Nephron progenitor cell (in vitro differentiated cells): Measurements from ENCODE around the gene DIP2C.
"Not testable (repeated sequence)": the region's sequence is repeated elsewhere in the genome, so short reads cannot be mapped to it uniquely, and the experiment has no call there.

Experiments used
- DNase-seq: peaks from one replicate; pipeline ENCODE4 v3.0.0; 2021
- H3K27ac Mint-ChIP-seq: 2 replicates; pipeline ENCODE4 v1.8.0; 2021; ENCODE audit warnings: mild to moderate bottlenecking, moderate library complexity, mixed read lengths
- H3K27me3 Mint-ChIP-seq: 2 replicates; pipeline ENCODE4 v1.8.0; 2021; ENCODE audit warnings: mild to moderate bottlenecking, low read depth, mixed read lengths; ENCODE audit not compliant: poor library complexity
- H3K36me3 Mint-ChIP-seq: 2 replicates; pipeline ENCODE4 v1.8.0; 2021; ENCODE audit warnings: low read depth, mixed read lengths
- H3K4me1 Mint-ChIP-seq: 2 replicates; pipeline ENCODE4 v1.8.0; 2021; ENCODE audit warnings: mixed read lengths
- H3K4me3 Mint-ChIP-seq: 2 replicates; pipeline ENCODE4 v1.8.0; 2021; ENCODE audit warnings: mild to moderate bottlenecking, moderate library complexity, mixed read lengths
- H3K9me3 Mint-ChIP-seq: 2 replicates; pipeline ENCODE4 v1.8.0; 2021; ENCODE audit warnings: mild to moderate bottlenecking, moderate library complexity, mixed read lengths
- CTCF ChIP-seq: fragments of 200-600 bp; sonication (generic); IDR thresholded peaks from 2 replicates; pipeline ENCODE4 v1.5.0; 2021; ENCODE audit warnings: antibody characterized with exemption

Gene DIP2C

GRCh38 chr10:369684-370448 lies 319.6 kb downstream of the DIP2C start:
- Mint-ChIP-seq H3K4me3 (no peak overlapping the region), H3K27me3 (no peaks in the 10 kb centered on the region), H3K9me3 (no peaks in the 10 kb centered on the region), H3K27ac (no peak overlapping the region), H3K36me3 (peaks cover 51% of the 10 kb centered on the region), H3K4me1 (peaks cover 43% of the 10 kb centered on the region)
- DNase-seq = no peak
- no peak for TF ChIP-seq CTCF

- peaks cover 51% of the 10 kb centered on the region for H3K36me3 Mint-ChIP-seq
- H3K27me3 Mint-ChIP-seq = no peaks in the 10 kb centered on the region
- no peak overlapping the region for H3K27ac Mint-ChIP-seq
- H3K4me1 Mint-ChIP-seq = peaks cover 37% of the 10 kb centered on the region
- H3K4me3 Mint-ChIP-seq = no peak overlapping the region
- no peaks in the 10 kb centered on the region for H3K9me3 Mint-ChIP-seq
- DNase-seq = no peak
- TF ChIP-seq CTCF = no peak
Observed at GRCh38 chr10:369221-369683, 320.2 kb downstream of the DIP2C start.

GRCh38 chr10:368579-369220 lies 320.8 kb downstream of the DIP2C start:
- no peak for TF ChIP-seq CTCF
- H3K27me3 Mint-ChIP-seq = no peaks in the 10 kb centered on the region
- H3K9me3 Mint-ChIP-seq = no peaks in the 10 kb centered on the region
- peaks cover 38% of the 10 kb centered on the region for H3K4me1 Mint-ChIP-seq
- H3K36me3 Mint-ChIP-seq = peaks cover 53% of the 10 kb centered on the region
- no peak for DNase-seq
- no peak overlapping the region for H3K4me3 Mint-ChIP-seq
- no peak overlapping the region for H3K27ac Mint-ChIP-seq

GRCh38 chr10:368107-368506 lies 321.4 kb downstream of the DIP2C start:
- not testable (repeated sequence) for H3K27ac Mint-ChIP-seq
- H3K4me1 Mint-ChIP-seq = peaks cover 37% of the 10 kb centered on the region
- H3K36me3 Mint-ChIP-seq = peaks cover 59% of the 10 kb centered on the region

GRCh38 chr10:367636-368035 lies 321.8 kb downstream of the DIP2C start:
- Mint-ChIP-seq H3K4me3 (no peak overlapping the region), H3K27me3 (no peaks in the 10 kb centered on the region), H3K4me1 (peaks cover 37% of the 10 kb centered on the region), H3K9me3 (no peaks in the 10 kb centered on the region), H3K36me3 (peaks cover 64% of the 10 kb centered on the region), H3K27ac (peak overlapping the region; percentile 65)
- no peak for TF ChIP-seq CTCF
- no peak for DNase-seq

More at GRCh38 chr10:368107-368506, 321.4 kb downstream of the DIP2C start:
- not testable (repeated sequence) for H3K27me3 Mint-ChIP-seq, H3K9me3 Mint-ChIP-seq, H3K4me3 Mint-ChIP-seq, DNase-seq

GRCh38 chr10:366186-366585 lies 323.3 kb downstream of the DIP2C start:
- TF ChIP-seq CTCF = no peak
- H3K4me1 Mint-ChIP-seq = peaks cover 44% of the 10 kb centered on the region
- no peak for DNase-seq
- no peak overlapping the region for H3K4me3 Mint-ChIP-seq
- H3K27ac Mint-ChIP-seq = peak overlapping the region; percentile 6
- H3K9me3 Mint-ChIP-seq = no peaks in the 10 kb centered on the region
- H3K27me3 Mint-ChIP-seq = peaks cover 4% of the 10 kb centered on the region
- H3K36me3 Mint-ChIP-seq = peaks cover 71% of the 10 kb centered on the region
